ENCODE data around the gene RIPPLY2. TPM values are rescaled to one million over a fixed set of nuclear protein-coding genes. Genes with fewer than 3 reads are reported as not detected.

RIPPLY2 gene
- total and polyA plus RNA-seq, 2 of the 4 experiments (the other 2 are of a cell fraction): 0.32 TPM; not detected in 1

DNA sequence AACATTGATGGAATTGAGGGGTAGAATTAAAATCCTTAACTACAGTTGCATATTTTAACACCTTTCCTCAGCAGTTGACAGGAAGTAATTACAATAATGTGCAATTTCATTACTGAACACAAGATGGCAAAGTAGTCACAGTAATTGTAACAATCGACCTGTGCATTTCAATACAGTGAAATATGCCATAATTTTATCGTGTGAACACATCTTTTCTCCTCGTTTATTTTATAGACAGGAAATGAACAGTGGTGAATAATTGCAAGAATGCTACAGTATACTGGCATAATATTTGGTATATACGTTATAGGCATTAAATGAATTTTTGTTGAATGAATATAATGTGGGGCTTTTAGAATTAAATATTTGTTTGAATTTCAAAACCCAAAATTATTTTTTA, 31.4 kb downstream of the RIPPLY2 start:
- H4K8ac ChIP-seq (ENCODE audit: low read depth in 2 of 2, low read length in 2 of 2): no peak overlapping the region
- H3K9me3 ChIP-seq (ENCODE audit: control insufficient read depth, insufficient read depth, low read length): no peaks in the 10 kb centered on the region
- no peaks in the 10 kb centered on the region for H3K27me3 ChIP-seq (ENCODE audit: control insufficient read depth, insufficient read depth, low read length)
- CTCF ChIA-PET: interaction anchor here (0.7 to 0.8 kb wide), 2 partner anchors 119 to 333 kb away, joined by 3 to 4 read pairs; no protein-coding TSS in a partner anchor
- no TSS peak for BruUV-seq (replicated peaks)
- no peak overlapping the region for H3K56ac ChIP-seq (ENCODE audit: extremely low read depth, insufficient read depth, low read length)
- no peak overlapping the region for H3K14ac ChIP-seq (replicated peaks; ENCODE audit: low read depth, low read length)
- H3K4me2 ChIP-seq (ENCODE audit: low read depth, low read length): no peak overlapping the region
- H2BK120ac ChIP-seq (ENCODE audit: low read depth, low read length): no peak overlapping the region
- dilution Hi-C loops (cut with HindIII; ENCODE audit: low sequenced_read_pairs, unreplicated experiment): no loop called here
- intact Hi-C loops (cut with micrococcal nuclease): loop anchor here (1.0 to 10.0 kb wide), 3 partner anchors 337 to 1440 kb away; no protein-coding TSS in a partner anchor
- no peaks in the 10 kb centered on the region for H3K9me1 ChIP-seq (ENCODE audit: insufficient read depth, low read length)
- peaks cover 11 to 12% of the 10 kb centered on the region in 2 experiments for H3K79me1 ChIP-seq (ENCODE audit: low read depth in 1 of 2, low read length in 2 of 2)
- no peaks in the 10 kb centered on the region for H3K36me3 ChIP-seq (ENCODE audit: control insufficient read depth, insufficient read depth, low read length)
- no peak overlapping the region for H3K4me3 ChIP-seq (ENCODE audit: insufficient read depth, low read depth, low read length)
- H2BK15ac ChIP-seq (ENCODE audit: low read depth, low read length): no peak overlapping the region
- POLR2A ChIA-PET (ENCODE audit: unreplicated experiment): no interaction called here
- H2BK5ac ChIP-seq (ENCODE audit: low read depth, low read length, poor library complexity, severe bottlenecking): no peak overlapping the region
- TF ChIP-seq, protein P1, sequence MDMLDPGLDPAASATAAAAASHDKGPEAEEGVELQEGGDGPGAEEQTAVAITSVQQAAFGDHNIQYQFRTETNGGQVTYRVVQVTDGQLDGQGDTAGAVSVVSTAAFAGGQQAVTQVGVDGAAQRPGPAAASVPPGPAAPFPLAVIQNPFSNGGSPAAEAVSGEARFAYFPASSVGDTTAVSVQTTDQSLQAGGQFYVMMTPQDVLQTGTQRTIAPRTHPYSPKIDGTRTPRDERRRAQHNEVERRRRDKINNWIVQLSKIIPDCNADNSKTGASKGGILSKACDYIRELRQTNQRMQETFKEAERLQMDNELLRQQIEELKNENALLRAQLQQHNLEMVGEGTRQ (IDR thresholded peaks at IDR 0.05; ENCODE audit: low read depth, low read length): no peak
- TF ChIP-seq POLR2A (IDR thresholded peaks at IDR 0.05; ENCODE audit: low read depth, low read length): no peak
- TF ChIP-seq, protein P2, sequence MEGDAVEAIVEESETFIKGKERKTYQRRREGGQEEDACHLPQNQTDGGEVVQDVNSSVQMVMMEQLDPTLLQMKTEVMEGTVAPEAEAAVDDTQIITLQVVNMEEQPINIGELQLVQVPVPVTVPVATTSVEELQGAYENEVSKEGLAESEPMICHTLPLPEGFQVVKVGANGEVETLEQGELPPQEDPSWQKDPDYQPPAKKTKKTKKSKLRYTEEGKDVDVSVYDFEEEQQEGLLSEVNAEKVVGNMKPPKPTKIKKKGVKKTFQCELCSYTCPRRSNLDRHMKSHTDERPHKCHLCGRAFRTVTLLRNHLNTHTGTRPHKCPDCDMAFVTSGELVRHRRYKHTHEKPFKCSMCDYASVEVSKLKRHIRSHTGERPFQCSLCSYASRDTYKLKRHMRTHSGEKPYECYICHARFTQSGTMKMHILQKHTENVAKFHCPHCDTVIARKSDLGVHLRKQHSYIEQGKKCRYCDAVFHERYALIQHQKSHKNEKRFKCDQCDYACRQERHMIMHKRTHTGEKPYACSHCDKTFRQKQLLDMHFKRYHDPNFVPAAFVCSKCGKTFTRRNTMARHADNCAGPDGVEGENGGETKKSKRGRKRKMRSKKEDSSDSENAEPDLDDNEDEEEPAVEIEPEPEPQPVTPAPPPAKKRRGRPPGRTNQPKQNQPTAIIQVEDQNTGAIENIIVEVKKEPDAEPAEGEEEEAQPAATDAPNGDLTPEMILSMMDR (conservative IDR thresholded peaks at IDR 0.05; ENCODE audit: low read depth, low read length): peak; percentile 76
- TF ChIP-seq SMC3 (IDR thresholded peaks at IDR 0.05; ENCODE audit: low read depth, low read length): peak; percentile 78
- no peak for TF ChIP-seq RFX5 (IDR thresholded peaks at IDR 0.05; ENCODE audit: low read depth, low read length)
- no peak for TF ChIP-seq RCOR1 (IDR thresholded peaks at IDR 0.05; ENCODE audit: insufficient replicate concordance, low read length)
- TF ChIP-seq RAD21 (IDR thresholded peaks at IDR 0.05; ENCODE audit: low read length): peak; percentile 83
- no peak for TF ChIP-seq MXI1 (IDR thresholded peaks at IDR 0.05; ENCODE audit: borderline replicate concordance, low read depth, low read length)
- H4K91ac ChIP-seq (ENCODE audit: insufficient read depth, low read depth, low read length): no peak overlapping the region
- no peak overlapping the region for H3K9ac ChIP-seq (ENCODE audit: low read depth, low read length)
- in situ Hi-C loops (cut with MboI; ENCODE audit: low sequenced_read_pairs): loop anchor here (25.0 kb wide), 1 partner anchor 1428 kb away; no protein-coding TSS in a partner anchor
- H2AFZ ChIP-seq (replicated peaks; ENCODE audit: low read length, poor library complexity): no peak overlapping the region
- no peak overlapping the region for H2AK9ac ChIP-seq (replicated peaks; ENCODE audit: low read depth, low read length, poor library complexity)
- ATAC-seq (ENCODE audit: low read depth): peak; percentile 75
- no peak overlapping the region for H3K18ac ChIP-seq (ENCODE audit: low read depth, low read length)
- no peaks in the 10 kb centered on the region for H3K4me1 ChIP-seq (ENCODE audit: control insufficient read depth, insufficient read depth, low read length)
- H3K23ac ChIP-seq (ENCODE audit: low read depth, low read length): no peak overlapping the region
- no peak overlapping the region for H3K27ac ChIP-seq (ENCODE audit: insufficient read depth, low read length)
- DNase-seq: peak; percentile 58
- no peak overlapping the region for H2BK20ac ChIP-seq (ENCODE audit: low read depth, low read length)
- WGBS, 2 experiments (ENCODE audit: extremely low coverage in 2 of 2, insufficient read length in 1 of 2): no CpG with 5 or more reads among the region's 4 CpGs
- H4K20me1 ChIP-seq (ENCODE audit: insufficient read depth, low read length): no peaks in the 10 kb centered on the region
- no peak overlapping the region for H3K4ac ChIP-seq (ENCODE audit: low read depth, low read length)
- H2AK5ac ChIP-seq (ENCODE audit: low read depth, low read length): no peak overlapping the region
- H4K5ac ChIP-seq (ENCODE audit: low read depth, low read length): no peak overlapping the region
